ENCODE measurements around the gene TRPM5.

DNA sequence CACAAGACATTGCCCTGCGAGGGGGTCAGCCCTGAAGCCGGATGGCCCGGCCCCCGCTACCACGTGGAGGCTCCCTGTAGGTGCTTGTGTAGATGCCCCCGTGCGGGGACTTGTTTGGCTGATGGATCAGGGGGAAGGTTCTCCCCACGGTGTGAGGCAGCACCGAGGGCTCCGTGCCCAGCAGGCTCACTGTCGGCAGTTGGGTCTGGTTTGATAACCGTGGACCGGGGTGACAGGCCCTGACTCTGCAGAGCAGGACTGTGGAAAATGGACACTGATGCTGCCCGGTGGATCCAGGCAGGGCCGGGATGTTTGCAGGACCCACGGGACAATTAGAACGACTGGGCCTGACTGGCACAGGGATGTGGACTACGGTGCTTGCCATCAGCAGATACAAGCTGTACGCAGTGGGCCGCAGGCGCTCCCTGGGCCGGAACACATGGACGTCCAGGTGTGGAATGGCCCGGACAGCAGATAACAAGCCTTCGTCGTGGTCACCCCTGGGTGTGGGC is 19.5 kb upstream of the TRPM5 start:
- TF ChIP-seq, protein P1, sequence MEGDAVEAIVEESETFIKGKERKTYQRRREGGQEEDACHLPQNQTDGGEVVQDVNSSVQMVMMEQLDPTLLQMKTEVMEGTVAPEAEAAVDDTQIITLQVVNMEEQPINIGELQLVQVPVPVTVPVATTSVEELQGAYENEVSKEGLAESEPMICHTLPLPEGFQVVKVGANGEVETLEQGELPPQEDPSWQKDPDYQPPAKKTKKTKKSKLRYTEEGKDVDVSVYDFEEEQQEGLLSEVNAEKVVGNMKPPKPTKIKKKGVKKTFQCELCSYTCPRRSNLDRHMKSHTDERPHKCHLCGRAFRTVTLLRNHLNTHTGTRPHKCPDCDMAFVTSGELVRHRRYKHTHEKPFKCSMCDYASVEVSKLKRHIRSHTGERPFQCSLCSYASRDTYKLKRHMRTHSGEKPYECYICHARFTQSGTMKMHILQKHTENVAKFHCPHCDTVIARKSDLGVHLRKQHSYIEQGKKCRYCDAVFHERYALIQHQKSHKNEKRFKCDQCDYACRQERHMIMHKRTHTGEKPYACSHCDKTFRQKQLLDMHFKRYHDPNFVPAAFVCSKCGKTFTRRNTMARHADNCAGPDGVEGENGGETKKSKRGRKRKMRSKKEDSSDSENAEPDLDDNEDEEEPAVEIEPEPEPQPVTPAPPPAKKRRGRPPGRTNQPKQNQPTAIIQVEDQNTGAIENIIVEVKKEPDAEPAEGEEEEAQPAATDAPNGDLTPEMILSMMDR (optimal IDR thresholded peaks at IDR 0.05 in 1 of 3, IDR thresholded peaks at IDR 0.05 in 1 of 3, conservative IDR thresholded peaks at IDR 0.05 in 1 of 3; ENCODE audit: extremely low read depth in 1 of 3, insufficient read depth in 2 of 3, low read length in 3 of 3), result no peak
- TF ChIP-seq EZH2 (IDR thresholded peaks at IDR 0.05; ENCODE audit: low read length), result no peak
